Keratinocyte (primary cell): Measurements from ENCODE around the gene SREBF1.

Experiments
- EZH2 ChIP-seq: IDR thresholded peaks from one replicate; pipeline ENCODE4 v1.6.1; 2012; ENCODE audit warnings: inconsistent platforms, mild to moderate bottlenecking, low read length, moderate library complexity
- TF ChIP-seq, protein P1 (sequence below), 3 experiments: IDR thresholded peaks in 1 of 3; conservative IDR thresholded peaks in 1 of 3; optimal IDR thresholded peaks in 1 of 3; 2 replicates in 2 of 3; 3 replicates in 1 of 3; pipeline versions ENCODE3 to v1.5.1; 2011; ENCODE audit warnings: low read length in 3 of 3, mild to moderate bottlenecking in 3 of 3, moderate library complexity in 2 of 3, control low read depth in 1 of 3, inconsistent platforms in 1 of 3; ENCODE audit not compliant: insufficient read depth in 2 of 3; ENCODE audit errors: extremely low read depth in 1 of 3

DNA sequence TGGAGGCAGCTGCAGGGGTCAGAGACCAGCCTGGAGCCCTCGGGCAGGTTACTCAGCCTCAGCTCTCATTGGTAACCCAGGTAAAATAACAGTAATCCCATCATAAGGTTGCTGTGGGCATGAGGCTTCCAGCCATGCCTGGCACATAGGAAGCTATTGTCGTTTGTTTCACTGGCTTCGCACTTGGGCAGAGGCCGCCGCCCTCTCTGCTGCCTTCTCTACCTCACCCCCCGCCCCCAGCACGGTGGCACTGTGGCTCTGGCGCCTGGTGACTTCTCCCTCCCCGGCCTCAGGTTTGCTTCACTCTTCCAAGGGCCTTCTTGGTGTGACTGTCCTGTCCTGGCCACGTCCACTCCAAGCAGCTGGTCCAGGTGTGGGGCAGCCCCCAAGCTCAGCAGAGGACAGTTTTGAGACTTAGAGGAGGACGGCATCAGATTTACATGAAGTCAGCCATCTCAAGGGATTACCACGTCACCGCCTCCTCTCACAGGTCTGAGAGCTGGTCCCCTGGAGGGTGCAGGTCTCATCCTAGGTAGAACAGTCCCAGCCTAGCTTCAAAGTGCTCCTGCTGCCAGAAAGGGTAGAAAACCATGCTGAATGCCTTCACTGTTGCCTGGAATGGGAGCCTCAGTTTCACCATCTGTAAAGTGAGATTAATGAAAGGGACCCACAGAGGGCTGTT is 34.8 kb downstream of the SREBF1 start:
- TF ChIP-seq, protein P1, sequence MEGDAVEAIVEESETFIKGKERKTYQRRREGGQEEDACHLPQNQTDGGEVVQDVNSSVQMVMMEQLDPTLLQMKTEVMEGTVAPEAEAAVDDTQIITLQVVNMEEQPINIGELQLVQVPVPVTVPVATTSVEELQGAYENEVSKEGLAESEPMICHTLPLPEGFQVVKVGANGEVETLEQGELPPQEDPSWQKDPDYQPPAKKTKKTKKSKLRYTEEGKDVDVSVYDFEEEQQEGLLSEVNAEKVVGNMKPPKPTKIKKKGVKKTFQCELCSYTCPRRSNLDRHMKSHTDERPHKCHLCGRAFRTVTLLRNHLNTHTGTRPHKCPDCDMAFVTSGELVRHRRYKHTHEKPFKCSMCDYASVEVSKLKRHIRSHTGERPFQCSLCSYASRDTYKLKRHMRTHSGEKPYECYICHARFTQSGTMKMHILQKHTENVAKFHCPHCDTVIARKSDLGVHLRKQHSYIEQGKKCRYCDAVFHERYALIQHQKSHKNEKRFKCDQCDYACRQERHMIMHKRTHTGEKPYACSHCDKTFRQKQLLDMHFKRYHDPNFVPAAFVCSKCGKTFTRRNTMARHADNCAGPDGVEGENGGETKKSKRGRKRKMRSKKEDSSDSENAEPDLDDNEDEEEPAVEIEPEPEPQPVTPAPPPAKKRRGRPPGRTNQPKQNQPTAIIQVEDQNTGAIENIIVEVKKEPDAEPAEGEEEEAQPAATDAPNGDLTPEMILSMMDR (optimal IDR thresholded peaks at IDR 0.05 in 1 of 3, IDR thresholded peaks at IDR 0.05 in 1 of 3, conservative IDR thresholded peaks at IDR 0.05 in 1 of 3; ENCODE audit: extremely low read depth in 1 of 3, insufficient read depth in 2 of 3, low read length in 3 of 3): no peak
- TF ChIP-seq EZH2: no peak
